RWPE1 (cell line): Measurements from ENCODE around the gene TMEM183A.

ENCODE experiments used
- CTCF ChIA-PET: fragments of 350-600 bp; sonication (Branson Sonifier 250); formaldehyde crosslinking; extraction: SDS; loops from one replicate; lab custom pipeline; 2021; lab: Yijun Ruan, JAX
- POLR2A ChIA-PET: fragments of 400-600 bp; formaldehyde crosslinking; extraction: SDS; loops from one replicate; lab custom pipeline; 2020; ENCODE audit warnings: antibody characterized with exemption; ENCODE audit not compliant: low non-redundant PET; lab: Yijun Ruan, JAX
- DNase-seq: peaks from one replicate; pipeline ENCODE4 v3.0.0; 2012; ENCODE audit warnings: low spot score
- H3K27ac ChIP-seq: fragments of 450-650 bp; 2 replicates; pipeline ENCODE4 v1.5.1; 2017
- TF ChIP-seq, protein P1 (sequence below): fragments of 450-650 bp; conservative IDR thresholded peaks from 2 replicates; pipeline ENCODE4 v1.5.1; 2017; ENCODE audit warnings: low read depth, mild to moderate bottlenecking

The TMEM183A gene

DNA sequence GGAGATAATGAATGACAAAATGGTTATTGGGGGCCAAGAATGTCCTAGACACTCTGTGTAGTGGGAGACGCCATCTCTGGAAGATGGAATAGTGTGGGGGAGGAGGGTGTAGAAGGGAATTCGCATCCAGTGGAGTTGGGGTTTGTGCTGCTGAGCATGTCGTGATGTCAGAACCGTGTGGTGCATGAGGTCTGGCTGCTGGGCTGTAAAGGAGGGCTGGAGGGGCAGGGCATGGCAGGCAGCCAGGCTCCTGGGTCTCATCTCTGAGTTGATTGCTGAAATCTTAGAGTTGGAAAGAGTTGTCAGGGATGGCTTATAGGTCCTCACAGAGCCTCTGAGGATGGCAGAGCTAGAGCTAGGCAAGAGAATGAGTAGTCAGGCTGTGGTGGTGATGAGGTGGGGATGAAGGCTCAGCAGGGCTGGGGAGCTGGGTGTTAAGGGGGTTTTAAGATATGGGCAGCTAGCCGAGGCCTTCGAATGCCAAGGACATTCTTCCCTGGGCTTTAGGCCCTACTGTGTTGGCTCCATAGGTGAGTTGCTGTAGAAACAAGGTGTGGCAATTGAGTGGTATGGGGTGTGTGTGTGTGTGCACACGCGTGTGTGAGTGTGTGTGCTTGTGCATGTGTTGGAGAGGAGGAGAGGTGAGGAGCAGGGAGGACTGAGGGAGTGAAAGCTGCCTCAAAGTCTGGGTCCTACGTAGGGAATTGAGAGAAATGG is 21.1 kb downstream of the TMEM183A start:
- H3K27ac ChIP-seq, result no peak overlapping the region
- DNase-seq, result no peak
- CTCF ChIA-PET, result interaction anchor here (0.6 to 2.3 kb wide), 5 partner anchors 11 to 806 kb away, joined by 3 to 16 read pairs (median 4); no protein-coding TSS in a partner anchor
- POLR2A ChIA-PET, result no interaction called here
- TF ChIP-seq, protein P1, sequence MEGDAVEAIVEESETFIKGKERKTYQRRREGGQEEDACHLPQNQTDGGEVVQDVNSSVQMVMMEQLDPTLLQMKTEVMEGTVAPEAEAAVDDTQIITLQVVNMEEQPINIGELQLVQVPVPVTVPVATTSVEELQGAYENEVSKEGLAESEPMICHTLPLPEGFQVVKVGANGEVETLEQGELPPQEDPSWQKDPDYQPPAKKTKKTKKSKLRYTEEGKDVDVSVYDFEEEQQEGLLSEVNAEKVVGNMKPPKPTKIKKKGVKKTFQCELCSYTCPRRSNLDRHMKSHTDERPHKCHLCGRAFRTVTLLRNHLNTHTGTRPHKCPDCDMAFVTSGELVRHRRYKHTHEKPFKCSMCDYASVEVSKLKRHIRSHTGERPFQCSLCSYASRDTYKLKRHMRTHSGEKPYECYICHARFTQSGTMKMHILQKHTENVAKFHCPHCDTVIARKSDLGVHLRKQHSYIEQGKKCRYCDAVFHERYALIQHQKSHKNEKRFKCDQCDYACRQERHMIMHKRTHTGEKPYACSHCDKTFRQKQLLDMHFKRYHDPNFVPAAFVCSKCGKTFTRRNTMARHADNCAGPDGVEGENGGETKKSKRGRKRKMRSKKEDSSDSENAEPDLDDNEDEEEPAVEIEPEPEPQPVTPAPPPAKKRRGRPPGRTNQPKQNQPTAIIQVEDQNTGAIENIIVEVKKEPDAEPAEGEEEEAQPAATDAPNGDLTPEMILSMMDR, result no peak

- POLR2A ChIA-PET, result interaction anchor here (0.6 kb wide), 1 partner anchor 30 kb away, joined by 4 read pairs; no protein-coding TSS in a partner anchor
- no peak overlapping the region for H3K27ac ChIP-seq
- TF ChIP-seq, protein P1, result no peak
- CTCF ChIA-PET, result interaction anchor here (0.6 to 2.4 kb wide), 7 partner anchors 10 to 807 kb away, joined by 4 to 20 read pairs (median 5); no protein-coding TSS in a partner anchor
- DNase-seq, result no peak
Observed at GRCh38 chr1:203028784-203029553, 21.8 kb downstream of the TMEM183A start.

DNA sequence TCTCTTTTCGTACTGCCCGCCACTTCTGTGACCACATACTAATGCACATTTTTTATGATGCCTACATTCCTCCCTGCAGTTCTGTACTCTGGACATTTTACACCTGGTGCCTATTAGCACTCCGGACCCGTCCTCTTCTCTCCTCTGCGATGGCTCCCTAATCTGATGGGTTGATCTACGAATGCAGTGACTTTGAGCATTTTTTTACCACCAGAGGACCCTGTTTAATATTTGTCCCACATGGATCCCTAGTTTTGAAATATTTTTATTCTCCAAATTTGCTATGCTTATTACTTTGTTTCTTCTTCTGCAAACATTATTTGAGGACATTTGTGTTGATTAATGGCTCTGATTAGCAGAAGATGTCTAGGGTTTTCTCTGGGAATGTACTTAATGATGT is 24.3 kb downstream of the TMEM183A start:
- no peak for DNase-seq
- ChIA-PET POLR2A (no interaction called here), CTCF (interaction anchor here (2.4 kb wide), 1 partner anchor 8 kb away, joined by 20 read pairs; no protein-coding TSS in a partner anchor)
- TF ChIP-seq, protein P1, result no peak
- no peak overlapping the region for H3K27ac ChIP-seq

DNA sequence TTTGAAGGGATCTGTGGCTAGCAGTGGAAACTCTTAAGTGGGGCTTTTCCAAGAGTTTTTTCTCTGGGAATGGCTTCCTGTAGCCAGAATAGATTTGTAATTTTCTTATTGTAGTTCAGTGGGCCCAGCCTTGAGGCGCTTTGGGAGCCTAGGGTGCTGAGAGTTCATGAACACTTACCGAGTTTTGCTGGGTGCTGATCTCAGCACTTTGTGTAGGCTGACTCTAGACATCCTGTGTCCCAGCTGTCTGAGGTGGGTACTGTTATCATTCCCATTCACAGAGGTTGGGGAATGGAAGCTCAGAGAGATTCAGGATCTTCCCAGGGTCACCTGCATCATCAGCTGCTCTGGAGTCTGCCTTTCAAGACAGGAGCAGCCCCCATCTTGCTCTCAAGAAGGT is 26.1 kb downstream of the TMEM183A start:
- H3K27ac ChIP-seq, result no peak overlapping the region
- ChIA-PET POLR2A (no interaction called here), CTCF (interaction anchor here (0.6 to 4.1 kb wide), 4 partner anchors 85 to 353 kb away, joined by 3 to 21 read pairs (median 7); no protein-coding TSS in a partner anchor)
- DNase-seq, result no peak
- TF ChIP-seq, protein P1, result no peak

DNA sequence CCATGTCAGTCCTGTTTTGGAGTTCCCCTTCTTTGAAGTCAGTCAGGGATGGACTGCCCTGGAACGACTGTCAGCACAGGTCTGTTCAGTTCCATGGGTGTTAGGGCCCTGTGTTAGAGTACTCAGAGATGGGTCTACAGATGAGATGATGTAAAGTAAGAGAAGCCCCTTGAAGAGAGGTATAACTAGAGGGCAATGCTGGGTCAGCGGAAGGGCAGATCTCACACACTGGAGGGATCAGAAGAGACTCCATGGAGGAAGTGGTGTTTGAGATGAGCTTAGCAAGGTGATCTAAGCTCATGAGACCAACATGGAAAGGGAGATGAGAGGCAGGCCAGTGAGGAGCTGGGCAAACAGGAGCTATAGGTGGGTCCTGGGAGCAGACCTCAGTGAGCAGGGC is 26.7 kb downstream of the TMEM183A start:
- H3K27ac ChIP-seq, result no peak overlapping the region
- ChIA-PET POLR2A (no interaction called here), CTCF (interaction anchor here (0.6 to 4.1 kb wide), 7 partner anchors 23 to 235 kb away, joined by 3 to 21 read pairs (median 5); no protein-coding TSS in a partner anchor)
- DNase-seq, result no peak
- TF ChIP-seq, protein P1, result no peak
